GM21576 (cell line): ENCODE measurements around the gene SMARCD1.
"Not testable (repeated sequence)": the region's sequence is repeated elsewhere in the genome, so short reads cannot be mapped to it uniquely, and the experiment has no call there.

Experiments used
- ATAC-seq: cut with Tn5 transposase; IDR thresholded peaks from one replicate; pipeline ENCODE4 v1.9.1; 2021; ENCODE audit warnings: mild to moderate bottlenecking, moderate library complexity; ENCODE audit not compliant: unreplicated experiment

SMARCD1 gene

GRCh38 chr12:50075808-50076170 is 9.4 kb upstream of the SMARCD1 start:
- ATAC-seq: no peak

GRCh38 chr12:50077099-50077498 is 8.0 kb upstream of the SMARCD1 start:
- no peak for ATAC-seq

- no peak for ATAC-seq
These were observed 6.9 kb upstream of the SMARCD1 start for GRCh38 chr12:50078281-50078680.

- ATAC-seq: no peak
These were observed 5.4 kb upstream of the SMARCD1 start for GRCh38 chr12:50079771-50080170.

- ATAC-seq: no peak
These were observed 3.9 kb upstream of the SMARCD1 start for GRCh38 chr12:50081096-50081808.

GRCh38 chr12:50082644-50083043 is 2.5 kb upstream of the SMARCD1 start:
- no peak for ATAC-seq

- no peak for ATAC-seq
These were observed 1.8 kb upstream of the SMARCD1 start for GRCh38 chr12:50083301-50083700.

GRCh38 chr12:50084409-50084774 is 750 bp upstream of the SMARCD1 start:
- not testable (repeated sequence) for ATAC-seq

- peak; percentile 7 for ATAC-seq
These were observed 502 bp downstream of the SMARCD1 start for GRCh38 chr12:50085615-50086072.

- ATAC-seq: no peak
These were observed 1.0 kb downstream of the SMARCD1 start for GRCh38 chr12:50086148-50086547.

GRCh38 chr12:50087151-50087550 is 2.0 kb downstream of the SMARCD1 start:
- no peak for ATAC-seq

GRCh38 chr12:50087995-50088394 is 2.9 kb downstream of the SMARCD1 start:
- ATAC-seq: no peak

- no peak for ATAC-seq
These were observed 3.6 kb downstream of the SMARCD1 start for GRCh38 chr12:50088577-50089335.

- ATAC-seq: no peak
These were observed 4.6 kb downstream of the SMARCD1 start for GRCh38 chr12:50089730-50090129.

- no peak for ATAC-seq
These were observed 5.2 kb downstream of the SMARCD1 start for GRCh38 chr12:50090391-50090790.

- no peak for ATAC-seq
These were observed 12.8 kb downstream of the SMARCD1 start for GRCh38 chr12:50097952-50098351.

- no peak for ATAC-seq
These were observed 14.3 kb downstream of the SMARCD1 start for GRCh38 chr12:50099302-50100008.

GRCh38 chr12:50100561-50100960 is 15.4 kb downstream of the SMARCD1 start:
- no peak for ATAC-seq

- no peak for ATAC-seq
These were observed 16.5 kb downstream of the SMARCD1 start for GRCh38 chr12:50101663-50102062.

- no peak for ATAC-seq
These were observed 17.0 kb downstream of the SMARCD1 start for GRCh38 chr12:50102131-50102531.

- no peak for ATAC-seq
These were observed 17.6 kb downstream of the SMARCD1 start for GRCh38 chr12:50102646-50103309.
